Glutamatergic neuron (in vitro differentiated cells): ENCODE results near the gene CXorf66. TPM values are rescaled to one million over a fixed set of nuclear protein-coding genes. Genes with fewer than 3 reads are reported as not detected.
"Not testable (repeated sequence)": the region's sequence is repeated elsewhere in the genome, so short reads cannot be mapped to it uniquely, and the experiment has no call there.

ENCODE experiments used
- DNase-seq: peaks from one replicate; pipeline ENCODE4 v3.0.0; 2022
- H3K27ac Mint-ChIP-seq: one replicate; pipeline ENCODE4 v1.8.0; 2020; ENCODE audit warnings: mild to moderate bottlenecking, mixed read lengths, inconsistent platforms; ENCODE audit not compliant: unreplicated experiment
- H3K27me3 Mint-ChIP-seq: one replicate; pipeline ENCODE4 v1.8.0; 2020; ENCODE audit warnings: mild to moderate bottlenecking, moderate library complexity, mixed read lengths, inconsistent platforms; ENCODE audit not compliant: unreplicated experiment
- H3K36me3 Mint-ChIP-seq: one replicate; pipeline ENCODE4 v1.8.0; 2020; ENCODE audit warnings: mild to moderate bottlenecking, mixed read lengths, inconsistent platforms; ENCODE audit not compliant: unreplicated experiment
- H3K4me1 Mint-ChIP-seq: one replicate; pipeline ENCODE4 v1.8.0; 2020; ENCODE audit warnings: mild to moderate bottlenecking, low read depth, mixed read lengths, inconsistent platforms; ENCODE audit not compliant: unreplicated experiment
- H3K4me3 Mint-ChIP-seq: one replicate; pipeline ENCODE4 v1.8.0; 2020; ENCODE audit warnings: mild to moderate bottlenecking, mixed read lengths, inconsistent platforms; ENCODE audit not compliant: unreplicated experiment
- H3K9me3 Mint-ChIP-seq: one replicate; pipeline ENCODE4 v1.8.0; 2020; ENCODE audit warnings: mild to moderate bottlenecking, moderate library complexity, mixed read lengths, inconsistent platforms; ENCODE audit not compliant: unreplicated experiment
- total RNA-seq: library from RNA; stranded (reverse); fragmentation: NEBNext Ultra II Directional; extraction: Animal tissue kit (Norgen Biotek cat#: 25700); gene quantifications from one replicate; pipeline ENCODE4 v1.2.1, GENCODE V29; 2021; ENCODE audit not compliant: unreplicated experiment
- TF ChIP-seq, protein P1 (sequence below): fragments of 200-600 bp; sonication (generic); IDR thresholded peaks from one replicate; pipeline ENCODE4 v1.5.0; 2021; ENCODE audit not compliant: partially characterized antibody, unreplicated experiment

The CXorf66 gene
- total RNA-seq, 1 donor from 2014 or later: not detected

DNA sequence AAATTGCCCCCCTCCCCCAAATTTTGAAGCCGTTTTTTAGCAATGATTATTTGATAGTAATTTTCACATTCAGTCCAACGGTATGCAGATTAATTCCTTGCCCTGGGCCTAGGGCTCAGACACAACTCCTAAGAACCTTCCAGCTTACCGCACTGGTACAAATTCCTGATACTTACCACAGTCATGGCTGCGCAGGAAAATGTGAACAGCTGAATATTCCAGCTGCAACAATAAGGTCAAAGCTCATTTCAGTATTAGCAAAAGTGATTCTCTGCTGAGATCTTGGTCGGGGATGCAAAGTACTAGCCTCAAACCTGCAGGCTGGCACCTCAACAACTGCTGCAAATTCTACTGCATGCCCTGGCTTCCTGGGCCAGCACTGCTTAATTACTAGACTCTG lies 35.4 kb downstream of the CXorf66 start:
- no peaks in the 10 kb centered on the region for H3K9me3 Mint-ChIP-seq
- no peak for DNase-seq
- TF ChIP-seq, protein P1, sequence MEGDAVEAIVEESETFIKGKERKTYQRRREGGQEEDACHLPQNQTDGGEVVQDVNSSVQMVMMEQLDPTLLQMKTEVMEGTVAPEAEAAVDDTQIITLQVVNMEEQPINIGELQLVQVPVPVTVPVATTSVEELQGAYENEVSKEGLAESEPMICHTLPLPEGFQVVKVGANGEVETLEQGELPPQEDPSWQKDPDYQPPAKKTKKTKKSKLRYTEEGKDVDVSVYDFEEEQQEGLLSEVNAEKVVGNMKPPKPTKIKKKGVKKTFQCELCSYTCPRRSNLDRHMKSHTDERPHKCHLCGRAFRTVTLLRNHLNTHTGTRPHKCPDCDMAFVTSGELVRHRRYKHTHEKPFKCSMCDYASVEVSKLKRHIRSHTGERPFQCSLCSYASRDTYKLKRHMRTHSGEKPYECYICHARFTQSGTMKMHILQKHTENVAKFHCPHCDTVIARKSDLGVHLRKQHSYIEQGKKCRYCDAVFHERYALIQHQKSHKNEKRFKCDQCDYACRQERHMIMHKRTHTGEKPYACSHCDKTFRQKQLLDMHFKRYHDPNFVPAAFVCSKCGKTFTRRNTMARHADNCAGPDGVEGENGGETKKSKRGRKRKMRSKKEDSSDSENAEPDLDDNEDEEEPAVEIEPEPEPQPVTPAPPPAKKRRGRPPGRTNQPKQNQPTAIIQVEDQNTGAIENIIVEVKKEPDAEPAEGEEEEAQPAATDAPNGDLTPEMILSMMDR: no peak
- peaks cover 7% of the 10 kb centered on the region for H3K4me1 Mint-ChIP-seq
- H3K36me3 Mint-ChIP-seq: no peaks in the 10 kb centered on the region
- peaks cover 1% of the 10 kb centered on the region for H3K27me3 Mint-ChIP-seq
- peak overlapping the region; percentile 74 for H3K4me3 Mint-ChIP-seq
- H3K27ac Mint-ChIP-seq: no peak overlapping the region

DNA sequence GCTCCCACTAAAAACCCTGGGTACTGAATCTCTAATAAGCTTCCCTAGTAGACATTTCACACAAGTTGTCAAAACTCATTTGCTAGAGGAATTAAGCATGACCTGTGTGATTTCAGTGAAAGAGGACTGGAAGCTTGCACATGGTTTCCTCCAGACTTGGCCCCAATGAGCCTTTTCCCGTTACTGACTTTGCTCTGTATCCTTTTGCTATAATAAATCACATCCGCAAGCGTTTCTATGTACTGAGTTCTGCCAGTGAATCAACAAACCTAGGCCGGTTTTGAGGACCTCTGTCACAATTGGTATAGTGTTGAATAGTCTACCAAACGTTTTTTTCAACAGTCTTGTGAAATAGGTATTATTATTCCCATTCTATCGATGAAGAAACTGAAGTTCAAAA lies 40.6 kb downstream of the CXorf66 start:
- Mint-ChIP-seq H3K9me3 (no peaks in the 10 kb centered on the region), H3K27me3 (no peaks in the 10 kb centered on the region), H3K36me3 (no peaks in the 10 kb centered on the region), H3K27ac (no peak overlapping the region), H3K4me1 (peaks cover 4% of the 10 kb centered on the region), H3K4me3 (no peak overlapping the region)
- no peak for DNase-seq
- TF ChIP-seq, protein P1: no peak

DNA sequence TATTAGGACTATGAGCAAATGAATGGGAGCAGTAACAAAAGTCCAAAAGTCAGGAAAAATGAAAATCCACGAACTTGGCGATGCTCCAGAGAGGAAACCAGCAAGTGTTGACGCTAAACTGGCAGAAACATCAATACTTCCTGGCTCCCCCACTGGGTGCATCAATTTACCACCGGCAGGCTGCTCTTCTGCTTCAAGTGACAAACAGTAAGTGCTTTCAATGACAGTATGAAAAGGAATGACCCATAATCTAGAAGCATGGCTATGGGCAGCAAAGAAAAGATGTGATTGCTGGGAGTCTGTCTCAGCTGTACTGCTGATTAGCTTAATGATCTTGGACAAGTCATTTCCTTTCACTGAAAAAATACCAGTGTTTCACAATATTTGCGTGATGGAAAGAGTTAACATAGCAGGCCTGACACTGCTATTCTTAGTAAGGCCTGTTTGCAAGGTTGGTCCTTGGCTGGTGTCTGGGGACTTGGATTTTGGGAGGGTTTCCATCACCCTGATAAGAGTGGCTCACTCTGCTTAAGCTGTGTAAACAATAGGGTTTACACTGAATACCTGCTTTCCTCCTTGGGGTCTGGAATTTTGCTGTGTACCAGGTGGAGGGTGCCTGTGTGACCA lies 41.1 kb downstream of the CXorf66 start:
- Mint-ChIP-seq H3K9me3 (no peaks in the 10 kb centered on the region), H3K27ac (no peak overlapping the region), H3K27me3 (no peaks in the 10 kb centered on the region), H3K4me1 (peaks cover 4% of the 10 kb centered on the region), H3K4me3 (no peak overlapping the region), H3K36me3 (no peaks in the 10 kb centered on the region)
- no peak for DNase-seq
- TF ChIP-seq, protein P1: no peak

DNA sequence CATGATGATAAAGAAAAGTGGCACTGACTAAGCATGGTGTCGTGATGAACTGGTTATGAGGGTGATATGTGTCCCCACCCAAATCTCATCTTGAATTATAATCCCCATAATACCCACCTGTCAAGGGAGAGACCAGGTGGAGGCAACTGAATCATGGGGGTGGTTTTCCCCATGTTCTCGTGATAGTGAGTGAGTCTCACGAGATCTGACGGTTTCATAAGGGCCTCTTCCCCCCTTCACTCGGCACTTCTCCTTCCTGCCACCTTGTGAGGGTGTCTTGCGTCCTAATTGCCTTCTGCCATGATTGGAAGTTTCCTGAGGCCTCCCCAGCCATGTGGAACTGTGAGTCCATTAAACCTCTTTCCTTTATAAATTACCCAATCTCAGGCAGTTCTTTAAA lies 44.2 kb downstream of the CXorf66 start:
- H3K27me3 Mint-ChIP-seq, H3K4me1 Mint-ChIP-seq, DNase-seq, H3K4me3 Mint-ChIP-seq, H3K36me3 Mint-ChIP-seq, H3K9me3 Mint-ChIP-seq, H3K27ac Mint-ChIP-seq: not testable (repeated sequence)

DNA sequence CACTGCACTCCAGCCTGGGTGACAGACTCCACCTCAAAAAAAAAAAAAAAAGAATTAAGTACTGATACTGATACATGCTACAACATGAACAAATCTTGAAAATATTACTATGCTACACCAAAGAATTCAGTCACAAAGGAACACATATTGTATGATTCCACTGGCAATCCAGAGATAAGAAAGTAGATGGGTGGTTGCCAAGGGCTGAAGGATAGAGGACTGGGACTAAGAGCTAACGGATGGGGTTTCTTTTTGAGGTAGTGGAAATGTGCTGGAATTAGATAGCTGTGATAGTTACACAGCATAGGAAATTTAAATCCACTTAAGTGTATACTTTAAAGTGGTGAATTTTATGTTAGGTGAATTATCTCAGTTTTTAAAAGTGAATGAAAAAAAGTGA lies 45.0 kb downstream of the CXorf66 start:
- no peak for DNase-seq
- no peak overlapping the region for H3K4me3 Mint-ChIP-seq
- TF ChIP-seq, protein P1: no peak
- no peaks in the 10 kb centered on the region for H3K9me3 Mint-ChIP-seq
- peaks cover 2% of the 10 kb centered on the region for H3K4me1 Mint-ChIP-seq
- H3K27me3 Mint-ChIP-seq: no peaks in the 10 kb centered on the region
- no peak overlapping the region for H3K27ac Mint-ChIP-seq
- H3K36me3 Mint-ChIP-seq: no peaks in the 10 kb centered on the region
